NCI-H2196 (cell line): ENCODE data around the gene SRGAP3.

Experiments
- DNase-seq: peaks from one replicate; lab custom pipeline; 2025; ENCODE audit not compliant: unreplicated experiment; lab: John Stamatoyannopoulos, UW

The SRGAP3 gene

DNA sequence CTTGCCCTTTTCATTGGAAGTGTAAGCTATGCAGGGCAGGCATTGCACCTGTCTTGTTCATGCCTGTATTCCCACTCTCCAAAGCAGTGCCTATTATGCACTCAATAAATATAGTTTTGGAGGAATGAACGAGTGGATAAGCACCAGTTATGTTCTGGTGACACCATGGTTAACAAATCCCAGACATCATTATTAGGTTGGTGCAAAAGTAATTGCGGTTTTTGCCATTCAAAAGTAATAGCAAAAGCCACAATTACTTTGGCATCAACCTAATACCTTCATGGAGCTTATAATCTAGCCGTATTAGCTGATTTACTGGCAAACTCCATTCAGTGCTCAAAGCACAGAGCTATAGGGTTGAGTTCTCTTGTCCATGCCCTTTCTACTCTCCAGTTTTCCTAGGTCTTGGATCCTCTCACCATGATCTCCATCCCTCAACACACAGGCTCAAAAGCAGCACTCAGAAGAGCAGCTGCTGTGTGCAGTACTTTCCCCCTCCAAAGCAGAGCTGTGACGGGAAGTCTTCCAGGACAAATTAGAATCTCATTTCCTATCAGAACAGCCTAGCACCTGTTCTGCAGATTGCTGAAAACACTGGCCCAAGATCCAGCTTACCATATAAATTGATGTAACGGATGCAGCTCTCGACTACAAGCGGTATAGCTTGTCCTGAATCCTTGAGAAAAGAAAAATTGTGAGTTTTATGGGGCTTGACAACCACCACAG is 223.0 kb downstream of the SRGAP3 start:
- no peak for DNase-seq

DNA sequence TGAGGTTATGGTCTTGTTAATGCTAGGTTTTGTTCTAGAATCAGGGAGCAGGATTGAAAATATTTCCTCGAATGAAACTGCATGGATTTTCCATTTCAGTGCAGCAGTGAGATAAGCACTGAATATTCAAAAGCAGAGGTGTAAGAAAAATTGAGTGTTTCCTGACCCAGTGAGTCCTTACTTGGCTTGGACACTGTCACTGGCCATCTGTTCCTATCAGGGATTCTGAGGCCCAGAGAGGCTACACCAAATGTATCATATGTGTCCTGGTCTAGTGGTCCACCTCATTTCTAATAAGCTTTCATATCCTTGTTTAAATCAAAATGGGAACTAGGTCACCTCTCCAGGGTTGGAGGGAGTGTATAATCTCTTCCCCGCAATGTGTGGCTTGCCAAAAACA is 225.1 kb downstream of the SRGAP3 start:
- DNase-seq = no peak

DNA sequence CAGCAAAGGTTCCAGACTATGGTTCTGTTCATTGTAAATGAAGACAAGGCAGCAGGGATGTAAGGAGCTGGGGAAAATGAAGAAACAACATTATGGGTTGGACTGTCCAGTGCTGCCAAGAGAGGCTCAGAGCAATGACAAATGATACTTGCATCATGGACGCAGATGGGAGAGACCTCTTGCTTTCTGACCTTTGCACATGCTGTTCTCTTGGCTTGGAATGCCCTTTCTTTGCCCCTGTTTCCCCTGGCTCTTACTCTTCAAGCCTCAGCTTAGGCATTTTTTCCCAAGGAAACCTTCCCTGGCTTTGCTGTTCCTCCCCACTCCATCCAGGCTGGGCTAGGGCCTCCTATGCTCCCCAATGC is 226.2 kb downstream of the SRGAP3 start:
- no peak for DNase-seq

DNA sequence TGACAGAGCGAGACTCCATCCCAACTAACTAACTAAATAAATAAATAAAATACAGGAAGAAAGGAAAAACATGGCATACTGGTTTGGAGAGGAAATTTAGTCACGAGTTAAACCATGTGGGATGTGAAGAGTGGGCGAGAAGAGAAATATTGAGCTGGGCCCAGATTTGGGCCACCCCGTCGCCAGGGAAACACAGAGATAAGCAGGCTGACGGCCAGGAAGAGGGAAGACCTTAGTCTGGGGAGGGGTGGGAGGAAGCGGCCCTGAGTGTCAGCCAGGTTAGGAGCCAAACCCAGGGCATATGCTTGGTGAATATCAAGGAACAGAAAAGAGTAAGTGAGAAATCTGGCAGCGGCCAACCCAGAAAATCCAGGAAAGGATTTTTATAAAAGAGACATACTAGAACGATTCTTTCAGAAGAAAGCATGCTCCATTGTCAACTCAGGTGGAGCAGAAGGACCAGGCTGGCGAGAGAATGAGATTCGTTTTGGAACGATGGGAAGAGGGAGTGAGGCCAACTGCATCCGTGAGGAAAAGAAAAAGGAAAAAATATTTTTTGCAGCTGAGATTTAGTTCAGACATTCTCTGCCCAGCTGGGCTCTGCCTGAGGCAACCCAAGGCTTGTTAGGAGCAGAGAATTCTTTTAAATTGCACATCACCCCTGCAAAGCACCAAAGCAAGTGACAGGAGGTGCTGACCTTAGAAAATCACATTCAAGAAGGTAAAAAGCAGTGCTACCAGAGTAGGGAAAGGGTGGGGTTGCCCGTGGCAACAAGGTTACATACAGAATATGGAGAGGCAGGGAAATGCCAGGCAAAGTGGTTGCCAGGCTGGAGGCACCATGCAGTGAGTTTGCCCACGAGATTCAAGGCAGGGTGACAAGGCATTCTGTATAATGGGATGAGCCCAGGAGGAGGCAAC is 226.9 kb downstream of the SRGAP3 start:
- no peak for DNase-seq

DNA sequence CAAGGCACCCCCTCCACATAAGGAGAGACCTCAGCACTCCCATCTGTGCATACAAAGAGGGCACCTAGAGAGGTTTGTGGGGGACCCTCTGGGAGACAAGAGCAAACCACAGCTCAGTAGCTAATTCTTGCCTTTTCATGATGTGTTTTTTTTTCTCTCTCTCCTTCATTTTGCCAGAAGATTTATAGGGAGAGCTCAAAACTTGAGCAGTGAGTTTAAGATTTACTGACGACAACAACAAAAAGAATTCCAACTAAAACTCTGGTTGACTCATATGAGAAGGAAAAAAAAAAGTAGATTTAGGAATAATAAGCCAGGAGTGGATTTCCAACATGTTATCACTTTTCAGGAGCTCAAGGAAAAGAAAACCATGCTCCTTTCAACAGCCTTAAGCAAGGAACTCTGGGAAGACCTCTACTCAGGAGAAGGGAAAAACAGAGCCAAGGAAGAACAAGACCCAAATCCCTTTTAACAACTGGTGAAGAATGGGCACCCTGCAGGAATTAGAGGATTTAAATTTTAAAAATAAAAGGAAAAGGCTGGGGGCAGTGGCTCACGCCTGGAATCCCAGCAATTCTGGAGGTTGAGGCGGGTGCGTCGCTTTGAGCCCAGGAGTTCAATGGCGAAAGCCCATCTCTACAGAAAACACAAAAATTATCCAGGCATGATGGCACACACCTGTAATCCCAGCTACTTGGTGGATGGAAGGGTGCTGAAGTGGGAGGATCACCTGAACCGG is 228.0 kb downstream of the SRGAP3 start:
- no peak for DNase-seq

DNA sequence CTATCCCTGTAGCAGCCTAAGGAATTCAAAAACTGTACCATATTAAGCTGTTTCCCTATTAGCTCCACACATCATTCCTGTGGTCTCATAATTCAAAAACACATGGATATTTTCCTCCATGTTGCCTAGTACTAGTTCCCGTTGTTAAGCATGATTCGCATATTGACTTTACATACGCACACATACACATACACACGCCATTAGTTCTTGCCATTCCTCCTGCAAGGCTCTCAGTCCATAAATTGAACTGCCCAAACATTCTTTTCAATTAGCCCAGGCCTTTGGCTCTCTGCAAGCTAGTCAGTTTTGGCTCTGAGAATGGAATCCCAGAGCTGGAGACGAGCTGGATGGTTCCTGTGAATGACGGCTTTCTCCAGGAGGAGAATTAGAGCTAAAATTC is 229.0 kb downstream of the SRGAP3 start:
- no peak for DNase-seq

DNA sequence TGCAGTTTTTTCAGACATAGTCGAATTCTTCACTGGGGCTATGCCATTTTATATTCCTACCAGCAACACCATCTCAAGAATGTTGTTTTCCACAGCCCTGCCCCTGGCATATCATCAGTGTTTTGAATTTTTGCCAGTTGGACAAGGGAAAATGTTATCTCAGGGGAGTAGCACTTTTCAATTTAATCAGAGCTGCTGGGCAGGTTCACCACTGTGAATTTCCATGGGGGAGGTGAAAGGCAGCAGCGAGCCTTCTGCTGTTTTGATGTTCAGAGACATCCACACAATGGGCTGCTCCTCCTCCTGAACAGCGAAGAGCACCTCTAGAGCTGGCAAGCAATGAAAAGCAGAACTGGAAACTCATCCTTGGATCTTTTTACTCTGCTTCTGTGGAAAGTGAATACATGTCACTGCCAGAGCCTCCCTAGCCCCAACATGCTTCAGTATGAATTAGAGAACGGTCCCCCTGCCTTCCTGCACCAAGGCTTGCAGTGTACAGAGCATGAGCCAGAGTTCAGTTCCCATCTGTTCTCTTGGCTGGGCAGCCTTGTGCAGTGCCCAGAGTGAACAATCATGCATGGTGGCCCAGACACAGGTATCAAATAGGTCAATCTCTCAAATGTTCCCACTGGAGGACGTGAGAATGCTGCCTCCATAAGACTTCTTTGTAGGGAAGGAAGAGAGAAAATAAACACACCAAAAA is 230.0 kb downstream of the SRGAP3 start:
- no peak for DNase-seq

DNA sequence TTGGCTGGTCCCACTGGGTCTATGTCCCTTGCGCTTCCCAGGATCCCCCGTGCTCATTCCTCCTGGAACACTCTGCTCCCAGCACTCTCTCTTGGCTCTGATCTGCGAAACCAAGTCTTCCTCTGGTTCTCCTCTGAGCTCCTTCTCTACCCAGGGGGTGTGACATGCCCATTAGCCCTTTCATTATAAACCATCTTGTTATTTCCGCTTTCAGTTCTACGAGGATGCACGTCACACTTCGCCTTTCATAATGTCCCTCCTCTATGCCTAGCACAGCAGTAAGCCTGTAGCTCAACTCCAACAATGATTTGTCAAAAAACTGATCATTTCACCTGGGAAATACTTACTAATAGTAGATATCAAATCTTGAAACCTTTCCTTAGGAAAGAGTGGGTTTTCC is 234.2 kb downstream of the SRGAP3 start:
- no peak for DNase-seq

DNA sequence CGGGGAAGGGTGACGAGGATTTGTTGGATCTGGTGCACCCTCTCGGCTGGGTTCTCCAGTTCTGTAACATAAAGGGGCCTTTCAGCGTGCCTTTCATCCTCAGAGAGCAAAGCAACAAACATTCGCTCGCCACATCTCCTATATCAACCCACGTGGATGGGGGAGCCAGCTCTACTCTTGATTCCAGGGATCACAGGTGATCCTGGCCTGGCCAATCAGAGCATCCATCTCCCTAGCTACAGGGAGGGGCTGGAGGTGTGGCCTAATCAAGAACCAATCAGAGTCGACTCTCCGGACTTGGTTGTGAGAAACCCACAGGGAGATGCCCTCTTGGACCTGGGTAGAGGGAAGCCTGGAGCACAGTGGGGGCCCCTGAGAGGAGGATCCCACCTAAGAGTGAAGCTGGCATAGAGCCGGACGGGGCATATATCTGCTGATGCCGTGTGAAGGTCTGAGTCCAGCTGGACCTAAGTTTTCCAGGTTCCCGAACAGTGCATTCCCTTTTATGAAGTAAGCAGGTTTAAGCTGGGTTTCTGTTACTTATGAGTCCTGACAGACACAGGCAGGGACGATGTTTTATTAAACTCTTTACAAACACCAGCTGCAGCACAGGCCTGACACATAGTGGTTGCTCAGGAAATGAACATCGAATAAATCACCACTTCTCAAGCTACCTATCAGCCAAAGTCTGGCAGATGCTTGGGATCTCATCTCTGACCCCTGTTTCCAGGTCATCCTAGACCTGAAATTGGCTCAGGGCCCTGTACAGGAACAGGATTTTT is 235.5 kb downstream of the SRGAP3 start:
- DNase-seq = no peak

DNA sequence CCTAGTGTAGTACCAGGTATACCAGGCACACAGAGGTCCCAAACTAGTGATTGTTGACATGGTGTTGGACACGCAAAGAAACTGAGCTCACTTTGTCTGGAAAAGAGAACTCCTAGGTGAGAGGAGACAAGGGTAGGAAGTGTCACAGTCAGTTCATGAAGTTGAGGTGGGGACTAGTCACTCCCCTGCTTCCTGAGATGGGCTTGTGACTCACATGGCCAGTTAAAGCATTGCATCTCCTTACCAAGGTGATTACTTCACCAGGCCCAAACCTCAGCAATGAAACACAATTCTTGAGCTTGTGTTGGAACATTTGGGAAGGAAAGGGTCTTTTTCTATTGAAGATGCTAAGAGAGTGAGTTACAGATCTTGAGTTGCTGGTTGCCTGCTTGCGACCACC is 236.9 kb downstream of the SRGAP3 start:
- DNase-seq = no peak

DNA sequence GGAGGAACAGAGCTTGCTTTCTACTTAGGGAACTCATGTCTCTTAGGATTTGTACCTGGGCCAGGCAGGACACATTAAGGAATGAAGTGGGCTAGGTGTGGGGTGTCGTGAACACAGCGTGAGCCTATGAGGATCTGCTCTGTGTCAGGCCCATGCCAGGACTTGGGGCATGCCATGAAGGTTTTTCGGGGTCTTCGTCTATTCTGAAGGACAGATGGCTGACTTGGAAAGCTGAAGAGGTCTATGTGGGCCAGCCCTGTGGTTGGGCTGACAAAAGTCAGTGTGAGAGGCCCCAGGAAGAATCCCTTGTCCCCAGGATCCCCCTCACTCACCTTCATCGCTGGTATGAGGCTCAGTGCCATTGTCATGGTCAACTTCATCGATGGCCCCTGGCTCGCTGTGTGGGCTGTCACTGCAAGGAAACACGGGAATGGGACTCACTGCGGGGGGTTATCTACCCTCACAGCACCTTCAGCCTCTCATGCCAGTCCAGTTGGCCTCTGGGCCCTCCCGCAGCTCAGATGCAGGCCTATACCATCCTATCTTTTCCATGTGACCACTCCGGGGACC is 239.4 kb downstream of the SRGAP3 start:
- DNase-seq = no peak

DNA sequence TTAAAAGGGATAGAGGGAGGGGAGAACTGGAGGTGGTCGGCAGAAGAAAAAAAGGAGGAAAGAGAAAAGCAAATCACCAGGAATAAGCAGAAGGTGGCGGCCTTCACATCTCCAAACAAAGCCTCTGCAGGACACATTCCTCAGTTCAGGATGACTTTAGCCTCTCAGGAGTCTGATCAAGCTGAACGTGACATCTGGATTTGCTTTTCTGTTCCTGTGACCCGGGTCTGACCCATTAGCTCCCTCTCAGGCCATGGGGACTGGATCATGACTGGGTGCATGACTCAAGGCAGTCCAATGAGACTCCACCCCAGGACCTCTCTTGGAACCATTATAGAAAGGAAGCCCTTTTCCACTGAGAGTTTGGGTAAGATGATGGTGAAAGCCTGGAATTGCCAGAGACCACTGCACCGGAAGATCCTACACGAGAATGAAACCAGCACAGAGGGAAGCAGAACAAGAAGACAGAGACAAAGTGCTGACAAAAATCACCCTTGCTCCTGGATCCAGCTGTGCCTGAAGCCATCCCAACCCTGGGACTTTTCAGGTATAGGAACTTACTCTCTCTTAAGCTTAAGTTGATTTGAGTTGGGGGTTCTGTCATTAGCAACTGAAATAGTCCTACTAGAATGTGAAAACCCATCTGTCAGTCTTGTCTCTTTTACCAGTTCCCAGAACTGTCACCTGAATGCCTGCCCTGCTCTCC is 240.7 kb downstream of the SRGAP3 start:
- DNase-seq = no peak

DNA sequence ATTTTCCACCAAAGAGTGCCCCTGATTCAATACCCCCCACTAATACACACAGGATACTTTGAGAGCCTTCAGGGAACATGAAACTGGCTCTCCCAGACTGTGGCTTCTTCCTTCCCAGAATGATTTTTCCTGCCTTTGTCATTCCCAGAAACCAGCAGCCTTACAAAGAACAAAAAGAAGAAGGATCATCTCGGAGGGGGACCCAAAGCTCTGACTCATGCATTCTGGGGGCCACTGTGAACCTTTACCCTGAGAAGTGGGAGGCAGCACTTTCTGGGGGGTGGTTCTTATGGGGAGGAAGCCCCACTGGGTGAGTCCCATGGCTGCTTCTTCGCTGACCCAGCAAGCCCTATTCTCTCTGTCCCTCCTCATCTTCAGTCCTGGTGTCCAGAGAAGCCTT is 241.5 kb downstream of the SRGAP3 start:
- DNase-seq = no peak

DNA sequence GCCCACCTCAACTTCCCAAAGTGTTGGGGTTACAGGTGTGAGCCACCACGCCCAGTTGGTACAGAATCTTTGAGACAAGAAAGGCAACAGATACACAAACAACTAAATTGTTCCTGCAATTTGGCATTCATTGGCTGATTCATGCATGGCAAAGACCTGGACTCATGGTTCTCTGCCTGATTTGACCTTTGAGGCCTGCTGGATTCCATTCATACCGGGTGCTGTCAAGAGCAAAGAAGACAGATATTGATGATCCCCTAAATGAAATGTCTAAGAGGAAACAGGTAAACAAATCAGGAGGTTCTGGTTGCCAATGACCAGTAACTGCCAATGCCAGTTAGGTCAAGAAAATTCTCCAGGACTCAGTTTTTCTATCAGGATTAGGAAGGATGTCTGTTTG is 242.2 kb downstream of the SRGAP3 start:
- DNase-seq = no peak

DNA sequence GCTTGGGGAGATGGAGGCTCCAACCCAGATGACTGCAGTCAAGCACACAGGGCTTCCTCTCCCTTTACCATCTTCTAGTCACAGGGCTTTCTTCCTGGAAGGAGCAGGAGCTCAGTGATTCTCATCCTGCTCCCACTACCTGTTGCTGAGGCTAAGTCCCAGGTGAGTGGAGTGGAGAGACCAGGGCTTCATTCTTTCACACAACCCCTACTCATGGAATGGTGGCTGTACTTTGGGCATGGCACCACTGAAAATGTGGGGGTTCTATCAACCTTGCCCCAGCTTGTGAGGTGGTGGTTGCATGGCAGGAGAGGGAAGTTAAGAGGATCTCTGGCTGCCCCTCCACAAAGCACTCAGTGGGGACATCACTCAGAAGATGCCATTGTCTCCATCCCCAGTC is 249.4 kb downstream of the SRGAP3 start:
- no peak for DNase-seq

DNA sequence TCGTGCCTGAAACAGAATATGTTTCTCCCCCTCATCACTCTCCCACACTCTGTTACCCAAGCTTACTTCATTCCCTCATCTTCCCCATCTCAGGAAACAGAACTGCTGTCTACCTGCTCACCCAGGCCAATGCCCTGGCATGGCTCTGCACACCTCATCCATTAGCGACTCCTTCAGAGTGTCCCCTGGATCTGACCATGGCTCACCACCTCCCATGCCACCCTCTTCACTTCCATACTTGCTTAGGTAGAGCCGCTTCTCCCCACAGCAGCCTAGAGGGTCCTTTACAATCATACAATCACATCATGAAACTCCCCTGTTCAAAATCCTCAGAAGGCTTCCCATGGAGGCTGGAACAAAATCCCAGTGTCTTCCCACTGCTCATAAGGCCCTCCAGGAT is 252.3 kb downstream of the SRGAP3 start:
- no peak for DNase-seq

DNA sequence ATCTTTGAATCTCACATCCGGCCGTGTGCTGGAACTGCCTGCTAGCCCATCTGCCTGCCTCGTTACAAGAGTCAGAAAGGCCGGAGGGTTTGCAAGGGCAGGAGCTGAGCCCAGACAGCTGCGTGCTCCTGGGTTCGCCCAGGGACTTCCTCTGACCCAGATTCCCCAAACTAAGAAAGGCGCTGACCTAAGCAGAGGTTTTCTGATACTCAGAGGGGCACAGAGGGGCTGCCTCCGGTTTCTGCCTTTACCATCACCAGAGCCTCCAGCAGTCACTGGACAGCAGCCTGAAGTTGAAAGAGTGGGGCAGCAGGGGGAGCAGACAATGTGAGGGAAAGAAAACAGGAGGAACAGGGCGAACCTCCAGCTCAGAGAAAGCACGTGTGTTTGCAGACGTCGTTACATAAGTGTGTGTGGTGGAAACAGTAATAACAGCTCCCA is 252.7 kb downstream of the SRGAP3 start:
- DNase-seq = no peak

DNA sequence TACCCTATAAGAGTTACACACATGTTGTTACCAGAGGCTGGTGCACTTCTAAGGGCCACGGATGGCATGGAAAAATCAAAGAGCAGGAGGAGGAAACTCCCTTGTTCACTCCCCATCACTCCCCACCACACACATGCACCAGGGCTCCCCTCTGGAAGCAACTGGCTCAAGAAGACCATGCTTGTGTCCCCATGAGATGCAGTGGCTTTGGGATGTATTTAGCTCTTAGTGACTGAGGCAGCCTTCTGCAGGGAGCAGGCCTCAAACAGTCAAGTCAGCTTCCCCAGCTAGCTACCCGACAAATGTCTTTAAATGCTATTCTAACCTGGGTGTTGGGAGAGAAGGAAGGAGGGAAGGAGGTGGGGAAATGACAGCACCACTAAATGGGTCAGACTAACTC is 253.2 kb downstream of the SRGAP3 start:
- DNase-seq = no peak

DNA sequence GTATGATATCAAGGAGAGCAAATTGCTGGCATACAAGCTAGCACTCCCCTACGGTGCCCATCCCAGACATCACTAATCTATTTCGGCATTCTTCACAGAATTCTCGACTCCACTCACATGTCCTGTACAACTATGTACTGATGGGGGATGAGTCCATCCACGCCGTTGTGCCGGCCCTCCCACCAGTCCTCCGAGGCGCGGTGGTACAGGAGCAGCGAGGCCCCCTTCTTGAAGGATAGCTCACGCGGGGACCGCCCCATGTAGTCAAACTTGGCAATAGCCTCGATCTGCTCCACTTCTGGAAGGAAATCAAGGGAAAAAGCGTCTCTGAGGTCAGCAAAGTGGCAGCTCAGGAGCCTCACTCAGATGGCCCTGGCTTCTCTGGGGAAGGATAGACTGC is 255.2 kb downstream of the SRGAP3 start:
- DNase-seq = no peak
